Activated T-helper 1 cell treated with Interleukin-2 at 50 U/mL for 16 hours (primary cell): ENCODE data around the gene SNRPN.
"Not testable (repeated sequence)": the region's sequence is repeated elsewhere in the genome, so short reads cannot be mapped to it uniquely, and the experiment has no call there.

Source experiments
- DNase-seq: peaks from one replicate; pipeline ENCODE4 v3.0.0-alpha.2; 2020; ENCODE audit warnings: low read depth

SNRPN gene

GRCh38 chr15:24971052-24971451 lies 16.3 kb downstream of the SNRPN start:
- no peak for DNase-seq

GRCh38 chr15:24971772-24972171 lies 17.0 kb downstream of the SNRPN start:
- no peak for DNase-seq

- not testable (repeated sequence) for DNase-seq
These were observed 17.9 kb downstream of the SNRPN start for GRCh38 chr15:24972707-24973106.

GRCh38 chr15:24976932-24977331 lies 22.1 kb downstream of the SNRPN start:
- DNase-seq = no peak

- no peak for DNase-seq
These were observed 22.9 kb downstream of the SNRPN start for GRCh38 chr15:24977686-24978085.

GRCh38 chr15:24985224-24985623 lies 30.4 kb downstream of the SNRPN start:
- DNase-seq = no peak

GRCh38 chr15:24986653-24987052 lies 31.9 kb downstream of the SNRPN start:
- no peak for DNase-seq

- no peak for DNase-seq
These were observed 64.6 kb downstream of the SNRPN start for GRCh38 chr15:25019434-25019833.

GRCh38 chr15:25022233-25022632 lies 67.4 kb downstream of the SNRPN start:
- no peak for DNase-seq
